ENCODE results near the gene LSM6.

The LSM6 gene

GRCh38 chr4:146224326-146224966 lies 48.9 kb downstream of the LSM6 start:
- TF ChIP-seq MAX (IDR thresholded peaks at IDR 0.05) (no peak), RAD21 (IDR thresholded peaks at IDR 0.05; ENCODE audit: low read depth) (no peak), CREB1 (IDR thresholded peaks at IDR 0.05; ENCODE audit: low read depth) (no peak), NFIC (IDR thresholded peaks at IDR 0.05) (no peak), CEBPB (IDR thresholded peaks at IDR 0.05) (no peak), EGR1 (IDR thresholded peaks at IDR 0.05) (no peak), YY1 (IDR thresholded peaks at IDR 0.05; ENCODE audit: low read depth) (no peak), USF1 (IDR thresholded peaks at IDR 0.05) (no peak), FOXM1 (IDR thresholded peaks at IDR 0.05; ENCODE audit: borderline replicate concordance, low read depth) (no peak), TEAD4 (IDR thresholded peaks at IDR 0.05) (no peak), EP300 (IDR thresholded peaks at IDR 0.05; ENCODE audit: borderline replicate concordance) (no peak), ZBTB7A (IDR thresholded peaks at IDR 0.05; ENCODE audit: low read depth) (no peak), TAF1 (IDR thresholded peaks at IDR 0.05; ENCODE audit: low read depth) (no peak), TCF12 (IDR thresholded peaks at IDR 0.05; ENCODE audit: low read depth) (no peak), REST (IDR thresholded peaks at IDR 0.05; ENCODE audit: low read depth) (no peak)

GRCh38 chr4:146229406-146229805 lies 53.9 kb downstream of the LSM6 start:
- no peak for TF ChIP-seq TCF12 (IDR thresholded peaks at IDR 0.05; ENCODE audit: low read depth)
- no peak for TF ChIP-seq TEAD4 (IDR thresholded peaks at IDR 0.05)

GRCh38 chr4:146232131-146232722 lies 56.7 kb downstream of the LSM6 start:
- TF ChIP-seq EP300 (IDR thresholded peaks at IDR 0.05; ENCODE audit: borderline replicate concordance) = no peak
- TF ChIP-seq TAF1 (IDR thresholded peaks at IDR 0.05; ENCODE audit: low read depth) = no peak
- no peak for TF ChIP-seq MAX (IDR thresholded peaks at IDR 0.05)
- no peak for TF ChIP-seq RAD21 (IDR thresholded peaks at IDR 0.05; ENCODE audit: low read depth)
- TF ChIP-seq ZBTB7A (IDR thresholded peaks at IDR 0.05; ENCODE audit: low read depth) = no peak
- TF ChIP-seq FOXM1 (IDR thresholded peaks at IDR 0.05; ENCODE audit: borderline replicate concordance, low read depth) = no peak
- no peak for TF ChIP-seq YY1 (IDR thresholded peaks at IDR 0.05; ENCODE audit: low read depth)

GRCh38 chr4:146235654-146236177 lies 60.2 kb downstream of the LSM6 start:
- TF ChIP-seq EGR1 (IDR thresholded peaks at IDR 0.05) (no peak), CEBPB (IDR thresholded peaks at IDR 0.05) (0 out of 2 replicates have a peak, but pooled peaks have one; percentile 19)

GRCh38 chr4:146236216-146236615 lies 60.7 kb downstream of the LSM6 start:
- TF ChIP-seq ZBTB7A (IDR thresholded peaks at IDR 0.05; ENCODE audit: low read depth) = no peak
- no peak for TF ChIP-seq YY1 (IDR thresholded peaks at IDR 0.05; ENCODE audit: low read depth)
- no peak for TF ChIP-seq TEAD4 (IDR thresholded peaks at IDR 0.05)
- no peak for TF ChIP-seq FOXM1 (IDR thresholded peaks at IDR 0.05; ENCODE audit: borderline replicate concordance, low read depth)

- TF ChIP-seq RAD21 (IDR thresholded peaks at IDR 0.05; ENCODE audit: low read depth) (no peak), TAF1 (IDR thresholded peaks at IDR 0.05; ENCODE audit: low read depth) (no peak), USF1 (IDR thresholded peaks at IDR 0.05) (no peak), NFIC (IDR thresholded peaks at IDR 0.05) (no peak), CEBPB (IDR thresholded peaks at IDR 0.05) (no peak), FOXM1 (IDR thresholded peaks at IDR 0.05; ENCODE audit: borderline replicate concordance, low read depth) (no peak), TCF12 (IDR thresholded peaks at IDR 0.05; ENCODE audit: low read depth) (no peak), ZBTB7A (IDR thresholded peaks at IDR 0.05; ENCODE audit: low read depth) (no peak), EP300 (IDR thresholded peaks at IDR 0.05; ENCODE audit: borderline replicate concordance) (no peak), CREB1 (IDR thresholded peaks at IDR 0.05; ENCODE audit: low read depth) (no peak), EGR1 (IDR thresholded peaks at IDR 0.05) (no peak), YY1 (IDR thresholded peaks at IDR 0.05; ENCODE audit: low read depth) (no peak), TEAD4 (IDR thresholded peaks at IDR 0.05) (no peak), REST (IDR thresholded peaks at IDR 0.05; ENCODE audit: low read depth) (no peak), MAX (IDR thresholded peaks at IDR 0.05) (no peak)
Observed at GRCh38 chr4:146237092-146237491, 61.6 kb downstream of the LSM6 start.
